Testis (tissue), 2 donors: Measurements from ENCODE around the gene APOLD1.

Source experiments
- CTCF ChIP-seq, 3 experiments: fragments of 450-650 bp in 2 of 3; fragments of 200-600 bp in 1 of 3; sonication (generic) in 1 of 3; IDR thresholded peaks; one replicate each; pipeline ENCODE4 v1.5.1; 2016 to 2019; ENCODE audit warnings: antibody characterized with exemption in 3 of 3, mild to moderate bottlenecking in 2 of 3, moderate library complexity in 1 of 3
- POLR2A ChIP-seq: fragments of 450-650 bp; IDR thresholded peaks from one replicate; pipeline ENCODE4 v1.6.1; 2017; ENCODE audit warnings: antibody characterized with exemption, mild to moderate bottlenecking, moderate library complexity

- no peak for TF ChIP-seq CTCF (IDR thresholded peaks at IDR 0.05)
- TF ChIP-seq POLR2A = no peak
These were observed 25.9 kb downstream of the APOLD1 start for GRCh38 chr12:12811343-12811742.
